GM19238 (cell line): ENCODE data around the gene NEDD4.
"Not testable (repeated sequence)": the region's sequence is repeated elsewhere in the genome, so short reads cannot be mapped to it uniquely, and the experiment has no call there.

Experiments used
- DNase-seq: peaks from one replicate; pipeline ENCODE4 v3.0.0; 2011; ENCODE audit warnings: low spot score; ENCODE audit not compliant: insufficient read length

Gene NEDD4

DNA sequence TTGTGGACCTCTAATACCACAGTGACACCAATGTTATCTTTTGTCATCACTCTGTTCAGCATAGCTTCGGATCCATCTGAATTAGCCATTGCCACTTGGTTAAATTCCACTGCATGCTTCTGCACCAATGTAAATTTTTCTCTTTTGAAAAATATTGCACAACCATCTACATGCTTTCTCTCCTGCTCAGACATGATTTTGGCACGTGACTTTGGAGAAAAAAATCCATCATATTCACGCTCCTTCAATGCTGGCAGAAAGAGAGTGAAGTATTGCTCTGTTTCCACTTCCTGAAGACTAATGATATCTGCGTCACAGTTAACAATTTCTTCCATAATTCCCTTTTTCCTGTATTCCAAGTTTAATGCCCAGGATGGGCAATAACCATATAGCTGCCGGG lies 13.0 kb upstream of the NEDD4 start:
- not testable (repeated sequence) for DNase-seq

DNA sequence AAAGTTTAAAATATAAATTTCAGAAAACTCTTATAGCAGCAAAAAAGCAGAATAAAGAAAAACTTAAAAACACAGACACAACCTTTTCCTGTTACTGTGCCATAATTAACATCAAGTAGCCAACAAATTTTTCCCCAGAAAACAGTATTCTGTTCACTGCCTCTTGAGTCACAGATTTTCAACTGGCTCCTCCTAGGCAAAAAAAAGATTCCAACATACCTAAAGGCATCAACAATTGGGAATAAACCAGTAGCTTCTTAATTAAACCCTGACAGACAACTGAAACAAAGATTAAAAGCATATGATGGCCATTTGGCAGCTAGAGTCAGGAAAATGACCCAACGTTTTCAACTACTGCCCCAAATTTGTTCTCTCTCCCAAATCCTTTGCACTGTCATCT lies 10.9 kb upstream of the NEDD4 start:
- not testable (repeated sequence) for DNase-seq

GRCh38 chr15:56003777-56004176 lies 10.4 kb upstream of the NEDD4 start:
- DNase-seq: not testable (repeated sequence)

- DNase-seq: not testable (repeated sequence)
Measured at GRCh38 chr15:56003277-56003676, 9.9 kb upstream of the NEDD4 start.

- DNase-seq: no peak
Measured at GRCh38 chr15:56001471-56002078, 8.2 kb upstream of the NEDD4 start.

DNA sequence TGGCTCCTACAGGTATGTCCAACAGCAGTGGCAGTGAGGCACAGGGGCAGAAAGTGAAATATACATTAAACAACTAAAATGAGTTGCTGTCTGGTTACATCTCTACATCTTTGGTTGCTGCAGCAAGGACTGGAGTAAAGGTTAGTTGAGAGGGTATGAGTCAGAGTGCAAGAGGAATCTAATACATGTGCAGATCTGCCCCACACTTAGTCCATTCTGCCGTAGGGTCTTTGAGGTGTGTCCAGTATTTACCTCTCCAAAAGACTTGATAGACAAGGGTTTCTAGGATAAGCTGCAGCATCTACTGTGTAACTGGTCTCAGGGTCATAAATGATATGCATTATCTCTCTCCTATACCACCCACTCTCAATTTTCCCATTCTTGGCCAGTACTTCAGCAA lies 6.2 kb upstream of the NEDD4 start:
- no peak for DNase-seq

- DNase-seq: no peak
Measured at GRCh38 chr15:55998478-55998877, 5.1 kb upstream of the NEDD4 start.

DNA sequence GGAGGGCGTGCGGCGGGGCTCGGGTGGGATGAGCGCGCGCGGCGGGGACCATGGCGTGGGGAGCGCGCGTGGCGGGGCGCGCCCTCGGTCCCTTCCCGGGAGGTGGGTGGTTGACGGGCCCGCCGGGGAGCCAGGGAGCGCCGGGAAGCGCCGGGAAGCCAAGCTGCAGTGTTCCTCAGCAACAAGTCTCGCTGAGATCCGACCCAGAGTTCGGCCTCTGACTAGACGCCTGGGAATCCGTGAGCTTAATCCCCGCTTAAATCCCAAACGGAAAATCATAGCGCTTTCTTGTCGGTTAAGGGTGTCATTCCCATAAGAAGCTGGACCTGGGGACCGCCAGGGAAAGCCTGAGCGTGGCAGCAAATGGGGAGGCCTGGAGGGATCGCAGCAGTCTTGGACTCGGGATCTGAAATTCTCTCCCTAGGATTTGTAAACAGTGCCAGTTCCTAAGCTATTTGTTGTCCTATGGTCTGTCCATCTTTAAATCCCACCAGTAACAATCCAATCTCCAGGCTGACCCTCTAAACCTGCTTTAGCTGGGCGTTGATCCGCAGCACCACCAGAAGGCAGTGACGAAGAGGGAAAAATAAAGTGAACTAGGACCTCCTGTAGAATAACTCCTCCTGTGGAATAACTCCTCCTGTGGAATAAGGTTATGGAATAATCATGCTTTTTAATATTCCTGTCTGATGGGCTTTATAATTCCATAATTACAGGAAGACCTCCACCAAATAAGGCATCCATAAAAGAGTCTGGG lies 570 bp upstream of the NEDD4 start:
- no peak for DNase-seq

- no peak for DNase-seq
Measured at GRCh38 chr15:55992769-55993110, 672 bp downstream of the NEDD4 start.

GRCh38 chr15:55991802-55992768 lies 1.3 kb downstream of the NEDD4 start:
- DNase-seq: no peak

DNA sequence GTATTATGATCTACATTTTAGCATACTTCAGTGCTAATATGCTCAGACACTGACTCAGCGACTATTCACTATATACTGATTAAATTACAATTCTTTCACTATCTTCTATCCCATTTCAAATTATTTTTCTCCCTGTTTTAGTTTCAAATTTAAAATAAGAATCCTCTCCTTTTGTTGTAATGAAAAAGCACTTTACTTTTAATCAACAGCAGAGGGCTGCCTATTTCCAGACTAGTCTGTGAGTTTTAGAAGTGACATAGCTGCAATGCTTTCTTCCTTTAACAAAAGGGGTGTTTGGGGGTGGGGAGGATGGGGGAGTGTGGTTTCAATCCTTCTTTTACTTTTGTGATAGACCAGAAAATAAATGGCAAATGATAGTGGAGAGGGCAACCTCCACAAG lies 2.4 kb downstream of the NEDD4 start:
- no peak for DNase-seq

- DNase-seq: no peak
Measured at GRCh38 chr15:55990516-55990915, 2.9 kb downstream of the NEDD4 start.

DNA sequence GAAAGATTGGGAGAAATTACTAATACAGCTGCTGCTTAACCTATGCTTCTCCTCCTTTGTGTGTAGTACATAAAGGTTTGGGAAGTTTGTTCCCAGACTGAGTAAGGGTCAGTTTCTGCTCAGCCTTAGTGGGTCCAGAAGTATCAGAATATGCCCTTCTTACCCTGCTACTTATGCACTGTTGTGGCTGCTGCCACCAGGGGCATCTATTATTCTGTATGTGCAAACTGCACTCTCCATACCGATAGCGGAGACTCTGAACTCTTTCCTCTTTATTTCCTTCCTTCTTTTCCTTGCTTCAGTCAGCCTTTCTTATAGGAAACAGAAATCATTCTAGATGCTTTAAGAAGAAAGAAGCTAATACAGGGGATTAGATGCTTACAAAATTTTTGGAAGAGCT lies 4.0 kb downstream of the NEDD4 start:
- DNase-seq: no peak

- no peak for DNase-seq
Measured at GRCh38 chr15:55981582-55982249, 11.7 kb downstream of the NEDD4 start.

DNA sequence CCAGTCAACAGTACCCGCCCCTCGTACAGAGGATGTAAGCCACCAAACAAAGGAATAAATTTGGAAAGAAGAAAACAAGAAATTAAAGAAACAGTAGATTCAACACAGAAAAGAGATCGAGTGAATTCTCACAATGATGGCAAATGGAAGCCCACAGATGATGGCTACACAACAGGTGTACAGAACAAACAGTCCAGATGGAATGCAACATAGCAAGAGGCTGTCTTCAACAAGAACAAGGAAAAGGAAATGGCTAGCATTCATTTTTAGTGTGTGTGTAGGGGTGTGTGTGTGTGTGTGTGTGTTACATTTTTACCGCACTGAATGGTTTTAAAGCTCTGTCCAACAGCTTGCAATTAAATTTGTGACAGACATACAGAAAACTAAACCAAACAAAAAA lies 12.9 kb downstream of the NEDD4 start:
- no peak for DNase-seq

GRCh38 chr15:55977231-55977630 lies 16.2 kb downstream of the NEDD4 start:
- DNase-seq: no peak

DNA sequence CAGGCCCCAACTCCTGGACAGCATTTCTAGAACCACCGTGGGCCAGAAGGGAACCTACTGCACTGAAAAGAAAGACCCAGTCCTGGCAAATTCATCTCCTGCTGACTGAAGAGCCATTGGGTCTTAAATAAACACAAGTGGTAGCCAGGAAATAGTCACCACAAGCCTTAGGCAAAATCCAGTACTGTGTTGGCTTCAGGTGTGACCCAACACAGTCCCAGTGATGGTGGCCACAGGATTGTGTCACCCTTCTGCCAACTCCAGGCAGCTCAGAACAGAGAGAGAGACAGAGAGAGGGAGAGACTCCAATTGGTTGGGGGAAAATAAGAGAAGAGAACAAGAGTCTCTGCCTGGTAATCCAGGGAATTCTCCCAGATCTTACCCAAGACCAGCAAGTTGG lies 23.1 kb downstream of the NEDD4 start:
- DNase-seq: no peak

- DNase-seq: no peak
Measured at GRCh38 chr15:55969582-55969981, 23.8 kb downstream of the NEDD4 start.

DNA sequence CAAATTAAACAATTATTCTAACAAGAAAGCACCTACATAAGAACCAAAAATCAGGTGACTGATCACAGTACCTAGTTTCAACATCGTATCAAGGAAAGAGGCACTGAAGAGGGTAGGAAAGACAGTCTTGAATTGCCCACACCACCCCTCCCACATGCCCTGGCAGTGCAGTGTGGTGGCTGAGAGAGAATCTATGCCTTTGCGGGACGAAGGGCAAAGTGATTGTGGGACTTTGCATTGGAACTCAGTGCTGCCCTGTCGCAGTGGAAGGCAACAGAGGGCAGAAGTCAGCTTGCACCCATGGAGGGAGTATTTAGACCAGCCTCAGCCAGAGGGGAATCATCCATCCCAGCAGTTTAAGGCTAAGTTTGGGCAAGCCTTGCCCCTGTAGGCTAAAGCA lies 24.5 kb downstream of the NEDD4 start:
- no peak for DNase-seq

DNA sequence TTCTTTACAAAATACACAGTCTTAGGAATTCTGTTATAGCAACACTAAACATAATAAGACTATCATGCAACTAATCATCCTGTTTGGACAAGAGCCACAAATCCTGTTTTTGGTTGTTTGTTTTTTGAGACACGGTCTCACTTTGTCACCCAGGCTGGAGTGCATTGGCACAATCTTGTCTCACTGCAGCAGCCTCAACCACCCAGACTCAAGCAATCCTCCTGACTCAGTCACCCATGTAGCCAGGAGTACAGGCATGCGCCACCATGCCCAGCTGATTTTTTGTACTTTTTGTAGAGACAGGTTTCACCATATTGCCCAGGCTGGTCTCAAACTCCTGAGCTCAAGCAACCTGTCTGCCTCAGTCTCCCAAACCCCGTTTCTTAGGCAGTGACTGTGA lies 28.3 kb downstream of the NEDD4 start:
- no peak for DNase-seq

DNA sequence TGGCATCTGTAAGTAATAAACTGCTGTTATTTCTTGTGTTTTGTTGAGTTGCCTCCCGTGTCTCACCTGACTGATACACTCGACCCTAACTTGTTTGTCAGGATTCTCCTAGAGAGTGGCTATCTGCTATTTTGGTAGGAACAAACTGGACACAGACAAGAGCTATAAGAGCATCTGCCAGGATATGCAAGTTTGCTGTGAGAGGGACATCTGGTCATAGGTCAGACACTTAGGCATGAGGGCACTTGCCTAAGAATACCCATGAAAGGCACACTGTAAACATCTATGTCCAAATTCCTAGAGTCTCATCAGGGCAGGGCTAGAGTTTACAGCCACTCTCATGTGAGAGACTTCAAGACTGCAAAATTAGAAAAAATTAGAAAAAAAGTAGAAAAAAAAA lies 32.5 kb downstream of the NEDD4 start:
- DNase-seq: no peak
